Measurements from ENCODE around the gene PRR16.

GRCh38 chr5:120464627-120465435 is 731 bp downstream of the PRR16 start:
- TF ChIP-seq CTCF (IDR thresholded peaks at IDR 0.05) (no peak), POLR2AphosphoS5 (IDR thresholded peaks at IDR 0.05) (no peak), EP300 (IDR thresholded peaks at IDR 0.05) (no peak)
